ENCODE measurements around the gene SLC30A3. TPM values are rescaled to one million over a fixed set of nuclear protein-coding genes. Genes with fewer than 3 reads are reported as not detected.

The SLC30A3 gene
- total and polyA plus RNA-seq, 12 donors, result 4.3 to 35.8 (median 10.4) TPM

DNA sequence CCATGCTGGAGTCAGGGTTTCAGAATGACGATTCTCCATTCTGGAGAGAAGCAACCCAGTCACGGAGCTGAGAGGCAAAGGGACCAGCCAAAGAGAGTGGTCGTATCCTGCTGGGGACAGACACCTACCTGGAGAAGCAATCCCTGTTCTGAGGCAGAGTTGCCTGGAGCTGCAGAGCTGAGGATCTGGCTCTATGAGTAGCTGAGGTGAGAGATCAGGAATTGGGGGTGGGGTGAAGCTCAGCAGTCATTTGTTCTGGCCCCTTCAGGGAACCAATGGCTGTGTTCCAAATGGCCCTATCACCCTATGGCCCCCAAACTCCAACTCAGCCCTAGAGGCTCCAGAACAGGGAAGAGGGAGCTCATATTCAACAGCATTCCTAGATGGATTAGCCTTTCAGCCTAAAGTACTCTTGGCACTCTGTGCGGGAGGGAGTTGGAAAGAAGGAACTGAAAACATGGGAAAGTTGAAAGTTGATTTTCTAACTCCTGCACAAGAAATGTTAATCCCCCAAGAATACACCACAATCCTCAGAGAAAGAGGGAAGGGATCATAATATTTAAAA lies 54.3 kb downstream of the SLC30A3 start:
- ATAC-seq (no peak), DNase-seq (no peak)
- Histone ChIP-seq H3K27ac (no peak overlapping the region), H3K9me3 (no peaks in the 10 kb centered on the region), H3K4me3 (no peak overlapping the region), H3K27me3 (no peaks in the 10 kb centered on the region), H3K4me1 (peaks cover 7 to 17% (median 16%) of the 10 kb centered on the region in 9 donors), H3K36me3 (peaks cover 0 to 68% (median 18%) of the 10 kb centered on the region in 9 donors)
- 85 to 91% methylated on average over 4 of the region's 4 CpGs for WGBS, 2 donors
- intact Hi-C loops (cut with DNase I), result loop anchor here in 4 of 10 donors (5.0 to 10.0 kb wide), 4 partner anchors 111 to 424 kb away; partner anchors contain the start of genes CENPA (in 1 of the 4) and MAPRE3 (in 1 of the 4)
- TF ChIP-seq, protein P1, sequence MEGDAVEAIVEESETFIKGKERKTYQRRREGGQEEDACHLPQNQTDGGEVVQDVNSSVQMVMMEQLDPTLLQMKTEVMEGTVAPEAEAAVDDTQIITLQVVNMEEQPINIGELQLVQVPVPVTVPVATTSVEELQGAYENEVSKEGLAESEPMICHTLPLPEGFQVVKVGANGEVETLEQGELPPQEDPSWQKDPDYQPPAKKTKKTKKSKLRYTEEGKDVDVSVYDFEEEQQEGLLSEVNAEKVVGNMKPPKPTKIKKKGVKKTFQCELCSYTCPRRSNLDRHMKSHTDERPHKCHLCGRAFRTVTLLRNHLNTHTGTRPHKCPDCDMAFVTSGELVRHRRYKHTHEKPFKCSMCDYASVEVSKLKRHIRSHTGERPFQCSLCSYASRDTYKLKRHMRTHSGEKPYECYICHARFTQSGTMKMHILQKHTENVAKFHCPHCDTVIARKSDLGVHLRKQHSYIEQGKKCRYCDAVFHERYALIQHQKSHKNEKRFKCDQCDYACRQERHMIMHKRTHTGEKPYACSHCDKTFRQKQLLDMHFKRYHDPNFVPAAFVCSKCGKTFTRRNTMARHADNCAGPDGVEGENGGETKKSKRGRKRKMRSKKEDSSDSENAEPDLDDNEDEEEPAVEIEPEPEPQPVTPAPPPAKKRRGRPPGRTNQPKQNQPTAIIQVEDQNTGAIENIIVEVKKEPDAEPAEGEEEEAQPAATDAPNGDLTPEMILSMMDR (IDR thresholded peaks at IDR 0.05), result no peak

- no peak overlapping the region for H3K27ac ChIP-seq
- no peaks in the 10 kb centered on the region for H3K27me3 ChIP-seq
- TF ChIP-seq, protein P1 (IDR thresholded peaks at IDR 0.05), result no peak
- 96 to 97% methylated on average over 6 of the region's 6 CpGs for WGBS, 2 donors
- DNase-seq (no peak), ATAC-seq (no peak)
- peaks cover 0 to 87% (median 19%) of the 10 kb centered on the region in 9 donors for H3K36me3 ChIP-seq
- H3K9me3 ChIP-seq, result no peaks in the 10 kb centered on the region
- peaks cover 0 to 6% (median 5%) of the 10 kb centered on the region in 9 donors for H3K4me1 ChIP-seq
- no peak overlapping the region for H3K4me3 ChIP-seq
- intact Hi-C loops (cut with DNase I), result loop anchor here in 4 of 10 donors (5.0 to 10.0 kb wide), 4 partner anchors 109 to 422 kb away; partner anchors contain the start of genes CENPA (in 1 of the 4) and MAPRE3 (in 1 of the 4)
Observed at GRCh38 chr2:27206346-27206745, 56.5 kb downstream of the SLC30A3 start.

DNA sequence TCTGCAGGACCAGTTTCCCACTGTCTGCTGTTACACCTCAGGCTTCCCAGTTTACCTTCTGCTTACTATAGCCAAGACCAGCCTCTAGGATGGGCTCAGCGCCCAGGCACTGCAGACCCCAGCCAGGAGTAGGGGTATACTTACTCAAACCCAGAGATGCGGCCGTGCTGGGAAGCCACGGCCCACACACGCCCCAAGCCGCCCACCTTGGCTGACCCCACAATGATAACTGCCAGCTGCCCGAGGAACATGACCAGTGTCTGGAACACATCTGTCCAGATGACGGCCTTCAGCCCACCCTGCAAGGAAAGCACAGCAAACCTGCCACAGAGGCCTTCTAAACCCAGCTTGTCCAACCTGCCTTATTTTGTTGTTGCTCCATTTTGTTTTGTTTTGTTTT lies 57.6 kb downstream of the SLC30A3 start:
- DNase-seq (no peak), ATAC-seq (no peak)
- intact Hi-C loops (cut with DNase I), result loop anchor here in 4 of 10 donors (5.0 to 10.0 kb wide), 4 partner anchors 108 to 420 kb away; partner anchors contain the start of genes CENPA (in 1 of the 4) and MAPRE3 (in 1 of the 4)
- H3K27me3 ChIP-seq, result no peaks in the 10 kb centered on the region
- H3K36me3 ChIP-seq, result peaks cover 0 to 97% (median 20%) of the 10 kb centered on the region in 9 donors
- 74 to 77% methylated on average over 8 of the region's 8 CpGs for WGBS, 2 donors
- no peak overlapping the region for H3K4me3 ChIP-seq
- no peak overlapping the region for H3K27ac ChIP-seq
- no peaks in the 10 kb centered on the region for H3K4me1 ChIP-seq
- TF ChIP-seq, protein P1 (IDR thresholded peaks at IDR 0.05), result no peak
- no peaks in the 10 kb centered on the region for H3K9me3 ChIP-seq

- Histone ChIP-seq H3K27ac (no peak overlapping the region), H3K9me3 (no peaks in the 10 kb centered on the region), H3K4me3 (no peak overlapping the region), H3K36me3 (peaks cover 0 to 99% (median 24%) of the 10 kb centered on the region in 9 donors), H3K27me3 (no peaks in the 10 kb centered on the region), H3K4me1 (no peaks in the 10 kb centered on the region)
- no peak for ATAC-seq
- WGBS, 2 donors, result 93 to 94% methylated on average over 8 of the region's 8 CpGs
- intact Hi-C loops (cut with DNase I), result loop anchor here in 3 of 10 donors (10.0 kb wide), 3 partner anchors 230 to 420 kb away; partner anchors contain the start of genes CENPA (in 1 of the 3) and MAPRE3 (in 1 of the 3)
- TF ChIP-seq, protein P1 (IDR thresholded peaks at IDR 0.05), result no peak
- no peak for DNase-seq
Observed at GRCh38 chr2:27204566-27204965, 58.3 kb downstream of the SLC30A3 start.
